Measurements from ENCODE around the gene MIPOL1. TPM values are rescaled to one million over a fixed set of nuclear protein-coding genes. Genes with fewer than 3 reads are reported as not detected.

MIPOL1 gene
- total RNA-seq, 1 donor from 2014 or later: 18.4 TPM

DNA sequence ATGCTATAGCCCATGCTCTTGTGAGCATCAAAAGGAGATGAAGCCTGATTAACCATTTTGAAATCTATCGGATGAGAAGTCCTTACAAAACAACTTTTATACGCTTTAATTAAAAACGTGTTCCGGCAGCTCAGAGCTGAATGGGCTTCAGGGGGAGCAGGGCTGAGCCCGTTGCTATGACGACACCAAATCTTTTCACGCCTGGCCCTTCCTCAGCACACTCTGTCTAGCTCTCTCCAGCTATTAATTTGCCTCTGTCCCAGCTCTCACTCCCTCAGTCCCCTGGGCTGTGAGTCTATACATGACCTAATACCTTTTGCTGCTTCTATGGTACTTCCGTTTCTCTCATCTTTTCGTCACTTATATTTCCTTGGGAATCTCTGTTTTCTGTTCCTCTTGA, 381.5 kb downstream of the MIPOL1 start:
- H3K4me3 Mint-ChIP-seq: no peak overlapping the region
- peaks cover 9% of the 10 kb centered on the region for H3F3A ChIP-seq (ENCODE audit: low read depth)
- no peaks in the 10 kb centered on the region for H3K9me3 ChIP-seq (ENCODE audit: low read depth)
- peaks cover 27% of the 10 kb centered on the region for H3K4me1 Mint-ChIP-seq
- no peak overlapping the region for H3K9ac ChIP-seq
- peaks cover 36% of the 10 kb centered on the region for H3K27me3 Mint-ChIP-seq (ENCODE audit: insufficient read depth, low read depth)
- no peak for TF ChIP-seq EZH2phosphoT487 (IDR thresholded peaks at IDR 0.05)
- TF ChIP-seq, protein P1, sequence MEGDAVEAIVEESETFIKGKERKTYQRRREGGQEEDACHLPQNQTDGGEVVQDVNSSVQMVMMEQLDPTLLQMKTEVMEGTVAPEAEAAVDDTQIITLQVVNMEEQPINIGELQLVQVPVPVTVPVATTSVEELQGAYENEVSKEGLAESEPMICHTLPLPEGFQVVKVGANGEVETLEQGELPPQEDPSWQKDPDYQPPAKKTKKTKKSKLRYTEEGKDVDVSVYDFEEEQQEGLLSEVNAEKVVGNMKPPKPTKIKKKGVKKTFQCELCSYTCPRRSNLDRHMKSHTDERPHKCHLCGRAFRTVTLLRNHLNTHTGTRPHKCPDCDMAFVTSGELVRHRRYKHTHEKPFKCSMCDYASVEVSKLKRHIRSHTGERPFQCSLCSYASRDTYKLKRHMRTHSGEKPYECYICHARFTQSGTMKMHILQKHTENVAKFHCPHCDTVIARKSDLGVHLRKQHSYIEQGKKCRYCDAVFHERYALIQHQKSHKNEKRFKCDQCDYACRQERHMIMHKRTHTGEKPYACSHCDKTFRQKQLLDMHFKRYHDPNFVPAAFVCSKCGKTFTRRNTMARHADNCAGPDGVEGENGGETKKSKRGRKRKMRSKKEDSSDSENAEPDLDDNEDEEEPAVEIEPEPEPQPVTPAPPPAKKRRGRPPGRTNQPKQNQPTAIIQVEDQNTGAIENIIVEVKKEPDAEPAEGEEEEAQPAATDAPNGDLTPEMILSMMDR (IDR thresholded peaks at IDR 0.05): no peak
- no peak for TF ChIP-seq EZH2 (IDR thresholded peaks at IDR 0.05)
- H3K4me1 ChIP-seq: peaks cover 10% of the 10 kb centered on the region
- no peaks in the 10 kb centered on the region for H3K36me3 ChIP-seq
- peaks cover 46% of the 10 kb centered on the region for H4K20me1 ChIP-seq (ENCODE audit: low read depth)
- H3K27ac ChIP-seq: no peak overlapping the region
- H3K4me3 ChIP-seq: no peak overlapping the region
- H3K27ac Mint-ChIP-seq: no peak overlapping the region
- peak overlapping the region; percentile 48 for H3K4me2 ChIP-seq
- H3K27me3 ChIP-seq: peaks cover 100% of the 10 kb centered on the region
- H3K79me2 ChIP-seq (ENCODE audit: low read depth): no peaks in the 10 kb centered on the region
- H2AFZ ChIP-seq (replicated peaks): no peak overlapping the region
- peaks cover 2% of the 10 kb centered on the region for H3K9me3 Mint-ChIP-seq
- DNase-seq (ENCODE audit: low spot score): peak; percentile 82
- H3K36me3 Mint-ChIP-seq: no peaks in the 10 kb centered on the region

DNA sequence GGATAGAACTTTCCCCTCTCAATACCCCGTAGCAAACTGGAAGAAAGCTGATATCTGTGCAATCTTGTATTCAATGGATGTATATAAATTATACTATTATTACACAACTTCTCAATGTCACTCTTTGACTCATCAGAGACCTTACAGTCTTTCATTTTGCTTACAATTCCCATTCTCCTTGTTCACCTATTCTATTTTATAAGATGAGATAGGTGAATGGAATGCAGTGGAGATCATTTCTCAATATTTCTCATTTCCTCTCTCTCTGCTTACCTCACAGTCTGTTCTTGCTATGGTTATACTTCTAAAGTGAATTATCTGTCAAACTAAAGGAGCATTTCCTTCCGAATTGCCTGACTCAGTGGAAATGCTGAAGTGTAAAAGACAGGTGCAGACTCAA, 382.4 kb downstream of the MIPOL1 start:
- Mint-ChIP-seq H3K9me3 (no peaks in the 10 kb centered on the region), H3K36me3 (no peaks in the 10 kb centered on the region), H3K4me3 (no peak overlapping the region), H3K27ac (no peak overlapping the region), H3K4me1 (peaks cover 31% of the 10 kb centered on the region), H3K27me3 (ENCODE audit: insufficient read depth, low read depth) (peaks cover 42% of the 10 kb centered on the region)
- peaks cover 19% of the 10 kb centered on the region for H3K4me1 ChIP-seq
- H2AFZ ChIP-seq (replicated peaks): no peak overlapping the region
- H3F3A ChIP-seq (ENCODE audit: low read depth): peaks cover 18% of the 10 kb centered on the region
- no peak overlapping the region for H3K4me2 ChIP-seq
- no peaks in the 10 kb centered on the region for H3K36me3 ChIP-seq
- no peak overlapping the region for H3K27ac ChIP-seq
- no peak overlapping the region for H3K9ac ChIP-seq
- H3K79me2 ChIP-seq (ENCODE audit: low read depth): no peaks in the 10 kb centered on the region
- TF ChIP-seq EZH2 (IDR thresholded peaks at IDR 0.05) (no peak), EZH2phosphoT487 (IDR thresholded peaks at IDR 0.05) (no peak)
- TF ChIP-seq, protein P1 (IDR thresholded peaks at IDR 0.05): no peak
- peaks cover 55% of the 10 kb centered on the region for H4K20me1 ChIP-seq (ENCODE audit: low read depth)
- H3K27me3 ChIP-seq: peaks cover 100% of the 10 kb centered on the region
- H3K4me3 ChIP-seq: no peak overlapping the region
- DNase-seq (ENCODE audit: low spot score): no peak
- H3K9me3 ChIP-seq (ENCODE audit: low read depth): no peaks in the 10 kb centered on the region

DNA sequence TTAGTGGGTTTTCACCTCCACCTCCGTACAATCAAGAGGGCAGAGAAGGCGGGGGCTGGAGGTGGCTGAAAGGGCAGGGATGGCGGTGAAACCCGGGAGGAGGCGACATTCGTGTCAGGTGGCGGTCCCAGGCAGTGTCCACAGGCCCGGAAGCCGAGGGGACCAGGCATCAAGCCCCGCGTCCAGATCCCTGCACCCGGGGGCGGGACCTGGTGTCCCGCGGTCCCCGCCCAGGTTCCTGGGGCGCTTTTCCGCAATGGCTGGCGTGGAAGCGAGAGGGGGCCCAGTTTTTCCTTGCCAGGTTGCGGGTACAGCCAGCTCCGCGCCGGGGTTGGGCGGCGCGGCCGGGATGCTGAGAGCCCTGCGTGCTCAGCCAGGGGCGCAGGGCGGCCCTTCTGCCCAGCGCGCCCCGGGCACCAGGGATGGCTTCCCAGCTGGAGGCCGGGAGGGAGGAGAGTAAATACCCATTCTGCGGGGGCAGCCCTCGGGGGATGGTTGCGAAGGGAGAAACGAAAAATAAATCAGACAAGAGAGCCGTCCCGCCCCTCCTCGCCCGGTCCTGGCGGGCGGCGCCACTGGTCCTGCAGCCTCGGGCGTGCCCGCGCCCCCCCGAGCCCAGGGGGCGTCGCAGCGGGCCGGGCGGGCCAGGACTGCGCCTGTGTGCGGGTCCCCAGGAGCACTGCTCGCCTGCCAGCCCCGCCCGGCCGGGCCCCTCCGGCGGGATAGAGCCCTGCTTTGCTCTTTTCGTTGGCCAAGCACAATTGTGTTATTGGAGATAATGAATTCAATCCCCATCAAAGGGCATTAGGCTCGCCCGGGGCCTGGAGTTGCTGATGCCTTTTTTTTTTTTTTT, 385.8 kb downstream of the MIPOL1 start:
- Mint-ChIP-seq H3K27ac (no peak overlapping the region), H3K27me3 (ENCODE audit: insufficient read depth, low read depth) (peaks cover 57% of the 10 kb centered on the region), H3K36me3 (no peaks in the 10 kb centered on the region), H3K4me1 (peaks cover 45% of the 10 kb centered on the region), H3K9me3 (no peaks in the 10 kb centered on the region), H3K4me3 (peak overlapping the region; percentile 72)
- TF ChIP-seq EZH2 (IDR thresholded peaks at IDR 0.05): peak; percentile 57
- TF ChIP-seq, protein P1 (IDR thresholded peaks at IDR 0.05): no peak
- peak; percentile 84 for TF ChIP-seq EZH2phosphoT487 (IDR thresholded peaks at IDR 0.05)
- H3K4me1 ChIP-seq: peaks cover 34% of the 10 kb centered on the region
- no peaks in the 10 kb centered on the region for H3K36me3 ChIP-seq
- H4K20me1 ChIP-seq (ENCODE audit: low read depth): peaks cover 87% of the 10 kb centered on the region
- no peak overlapping the region for H3K9ac ChIP-seq
- peak overlapping the region; percentile 76 for H3K4me2 ChIP-seq
- H3K9me3 ChIP-seq (ENCODE audit: low read depth): no peaks in the 10 kb centered on the region
- H3F3A ChIP-seq (ENCODE audit: low read depth): peaks cover 45% of the 10 kb centered on the region
- H3K27ac ChIP-seq: no peak overlapping the region
- H3K79me2 ChIP-seq (ENCODE audit: low read depth): no peaks in the 10 kb centered on the region
- peaks cover 100% of the 10 kb centered on the region for H3K27me3 ChIP-seq
- DNase-seq (ENCODE audit: low spot score): peak; percentile 92
- peak overlapping the region; percentile 34 for H3K4me3 ChIP-seq
- no peak overlapping the region for H2AFZ ChIP-seq (replicated peaks)
